ENCODE data around the gene SERPING1.

DNA sequence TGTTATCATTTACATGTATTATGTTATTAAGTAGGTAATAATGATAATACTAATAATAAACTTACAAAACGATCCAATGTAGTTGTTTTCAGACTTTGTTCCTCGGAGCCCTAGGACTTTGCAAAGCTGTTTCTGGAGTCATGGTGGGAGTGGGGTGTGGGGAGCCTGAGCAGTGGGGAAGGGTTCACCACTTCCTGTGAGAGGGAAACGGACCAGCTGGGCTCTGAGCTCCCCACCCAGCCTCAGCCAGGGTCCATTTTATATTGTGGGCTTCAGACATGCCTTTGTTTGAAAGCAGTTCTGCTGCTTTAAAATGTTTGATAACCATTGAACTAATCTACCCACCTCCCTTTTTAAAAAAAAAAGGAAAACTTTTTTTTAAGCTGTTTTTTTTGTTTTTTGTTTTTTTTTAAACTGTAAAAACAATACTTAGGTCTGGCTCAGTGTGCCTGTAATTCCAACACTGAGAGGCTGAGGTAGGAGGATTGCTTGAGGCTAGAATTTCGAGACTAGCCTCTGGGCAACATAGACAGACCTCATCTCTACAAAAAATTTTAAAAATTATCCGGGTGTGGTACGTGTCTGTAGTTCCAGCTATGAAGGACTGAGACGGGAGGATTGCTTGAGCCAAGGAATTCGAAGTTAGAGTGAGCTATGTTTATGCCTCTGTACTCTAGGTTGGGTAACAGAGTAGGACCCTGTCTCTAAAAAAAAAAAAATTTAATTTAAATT is 7.0 kb downstream of the SERPING1 start:
- TF ChIP-seq CTCF (IDR thresholded peaks at IDR 0.05; ENCODE audit: insufficient read depth, low read depth, low read length) (no peak), EZH2 (IDR thresholded peaks at IDR 0.05; ENCODE audit: insufficient read depth, low read length) (no peak)
